IPS DF 6.9 (cell line): ENCODE measurements around the gene FRMD5.

Source experiments
- DNase-seq: peaks from one replicate; pipeline ENCODE4 v3.0.0-alpha.2; 2013; ENCODE audit warnings: low read depth, low spot score
- H3K27ac ChIP-seq: one replicate; pipeline ENCODE4 v1.5.1; 2013; ENCODE audit warnings: low read length, control low read depth
- H3K27me3 ChIP-seq: 2 replicates; pipeline ENCODE4 v1.6.1; 2013; ENCODE audit warnings: mild to moderate bottlenecking, low read length; ENCODE audit not compliant: control insufficient read depth, insufficient read depth
- H3K36me3 ChIP-seq: 2 replicates; pipeline ENCODE4 v1.6.1; 2013; ENCODE audit warnings: low read length; ENCODE audit not compliant: control insufficient read depth, insufficient read depth
- H3K4me1 ChIP-seq: 2 replicates; pipeline ENCODE4 v1.6.1; 2013; ENCODE audit warnings: low read length; ENCODE audit not compliant: control insufficient read depth, insufficient read depth
- H3K4me3 ChIP-seq: 2 replicates; pipeline ENCODE4 v1.5.1; 2013; ENCODE audit warnings: mild to moderate bottlenecking, low read length
- H3K9me3 ChIP-seq: 2 replicates; pipeline ENCODE4 v1.6.1; 2013; ENCODE audit warnings: low read length, inconsistent platforms; ENCODE audit not compliant: control insufficient read depth, insufficient read depth
- WGBS: extraction: QIAGEN DNeasy Blood & Tissue Kit; methylation state at CpG from one replicate; pipeline ENCODE4 v1.1.7; 2013; ENCODE audit warnings: mixed read lengths, missing lambda C conversion rate; ENCODE audit not compliant: insufficient read length, insufficient coverage; 5-methylcytosine and 5-hydroxymethylcytosine counted together

FRMD5 gene

DNA sequence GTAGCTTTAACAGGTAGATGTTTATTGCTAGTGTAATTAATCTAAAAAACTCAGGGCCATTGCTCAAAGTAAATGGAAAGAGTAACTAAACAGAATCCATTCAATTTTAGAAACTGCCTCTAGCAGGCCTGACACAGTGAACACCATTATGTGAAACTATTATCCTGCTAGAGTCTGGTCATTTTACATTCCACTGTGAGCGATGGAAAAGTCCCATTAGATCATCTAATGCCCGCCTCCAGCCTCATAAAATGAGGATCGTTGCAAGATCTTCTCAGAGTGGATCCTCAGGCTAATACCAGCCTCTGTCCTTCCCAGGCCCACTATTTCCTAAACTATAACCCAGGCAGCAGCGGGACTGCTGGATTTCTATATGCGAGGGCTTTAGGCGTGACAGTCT lies 260.6 kb downstream of the FRMD5 start:
- Histone ChIP-seq H3K4me1 (peaks cover 9% of the 10 kb centered on the region), H3K27me3 (no peaks in the 10 kb centered on the region), H3K27ac (no peak overlapping the region), H3K4me3 (no peak overlapping the region), H3K9me3 (no peaks in the 10 kb centered on the region), H3K36me3 (no peaks in the 10 kb centered on the region)
- no peak for DNase-seq
- WGBS = 100% methylated on average over 1 of the region's 6 CpGs

- WGBS = no CpG with 5 or more reads among the region's 3 CpGs
- H3K4me3 ChIP-seq = no peak overlapping the region
- H3K27me3 ChIP-seq = no peaks in the 10 kb centered on the region
- H3K9me3 ChIP-seq = no peaks in the 10 kb centered on the region
- no peak for DNase-seq
- no peaks in the 10 kb centered on the region for H3K36me3 ChIP-seq
- H3K27ac ChIP-seq = no peak overlapping the region
- H3K4me1 ChIP-seq = peaks cover 13% of the 10 kb centered on the region
Measured at GRCh38 chr15:43932907-43933306, 262.2 kb downstream of the FRMD5 start.

GRCh38 chr15:43931790-43932435 lies 263.2 kb downstream of the FRMD5 start:
- Histone ChIP-seq H3K9me3 (no peaks in the 10 kb centered on the region), H3K4me3 (no peak overlapping the region), H3K4me1 (peaks cover 14% of the 10 kb centered on the region), H3K27ac (no peak overlapping the region), H3K27me3 (no peaks in the 10 kb centered on the region), H3K36me3 (no peaks in the 10 kb centered on the region)
- no peak for DNase-seq
- WGBS = no CpG with 5 or more reads among the region's 3 CpGs

DNA sequence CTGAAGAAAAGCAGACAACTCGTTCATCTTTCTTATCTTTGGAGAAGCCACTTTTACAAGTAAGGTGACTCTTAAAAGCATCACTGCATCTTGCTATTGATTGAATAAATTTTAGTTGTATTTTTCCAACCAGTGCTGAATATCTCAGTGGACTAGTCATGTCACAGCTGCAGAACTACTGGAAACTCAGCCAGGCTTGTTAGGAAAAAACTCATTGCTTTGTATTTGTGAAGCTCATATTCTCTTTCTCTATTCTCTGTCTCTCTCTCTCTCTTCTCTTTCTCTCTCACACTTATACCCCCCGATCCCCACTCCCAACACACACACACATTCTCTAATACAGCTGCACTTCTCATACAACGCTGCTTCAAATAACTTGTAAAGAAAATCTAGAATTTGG lies 264.0 kb downstream of the FRMD5 start:
- Histone ChIP-seq H3K27me3 (no peaks in the 10 kb centered on the region), H3K4me1 (peaks cover 16% of the 10 kb centered on the region), H3K4me3 (no peak overlapping the region), H3K9me3 (no peaks in the 10 kb centered on the region), H3K36me3 (no peaks in the 10 kb centered on the region), H3K27ac (no peak overlapping the region)
- DNase-seq = no peak
- 100% methylated on average over 2 of the region's 3 CpGs for WGBS

- Histone ChIP-seq H3K4me1 (peaks cover 16% of the 10 kb centered on the region), H3K9me3 (no peaks in the 10 kb centered on the region), H3K27me3 (no peaks in the 10 kb centered on the region), H3K27ac (no peak overlapping the region), H3K4me3 (no peak overlapping the region), H3K36me3 (no peaks in the 10 kb centered on the region)
- no CpG with 5 or more reads among the region's 5 CpGs for WGBS
- DNase-seq = no peak
Measured at GRCh38 chr15:43930556-43930955, 264.5 kb downstream of the FRMD5 start.

GRCh38 chr15:43930079-43930478 lies 265.0 kb downstream of the FRMD5 start:
- Histone ChIP-seq H3K4me1 (peaks cover 16% of the 10 kb centered on the region), H3K27me3 (no peaks in the 10 kb centered on the region), H3K4me3 (no peak overlapping the region), H3K9me3 (no peaks in the 10 kb centered on the region), H3K27ac (no peak overlapping the region), H3K36me3 (no peaks in the 10 kb centered on the region)
- peak; percentile 52 for DNase-seq
- WGBS = no CpG with 5 or more reads among the region's 2 CpGs

DNA sequence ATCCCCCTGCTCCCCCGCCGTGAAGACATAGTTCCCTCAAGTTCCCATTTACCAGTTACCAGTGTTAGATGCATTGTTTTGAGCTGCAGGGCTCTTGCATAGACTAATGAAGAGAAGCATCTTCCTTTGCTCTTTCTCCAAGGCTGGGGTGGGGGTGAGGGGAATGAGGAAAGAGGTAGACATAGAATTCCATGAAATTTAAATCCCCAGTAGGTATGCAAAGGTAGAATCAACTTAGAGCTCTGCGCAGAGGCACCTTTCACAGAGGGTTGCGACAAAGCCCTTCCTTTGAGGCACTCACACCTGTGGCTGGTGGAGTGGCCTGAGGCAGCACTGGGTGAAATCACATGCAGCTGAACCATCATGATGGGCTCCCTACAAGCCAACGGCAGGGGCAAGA lies 266.9 kb downstream of the FRMD5 start:
- DNase-seq = peak; percentile 81
- no CpG with 5 or more reads among the region's 5 CpGs for WGBS
- Histone ChIP-seq H3K9me3 (no peaks in the 10 kb centered on the region), H3K27me3 (no peaks in the 10 kb centered on the region), H3K36me3 (no peaks in the 10 kb centered on the region), H3K4me3 (no peak overlapping the region), H3K4me1 (peaks cover 14% of the 10 kb centered on the region), H3K27ac (no peak overlapping the region)

DNA sequence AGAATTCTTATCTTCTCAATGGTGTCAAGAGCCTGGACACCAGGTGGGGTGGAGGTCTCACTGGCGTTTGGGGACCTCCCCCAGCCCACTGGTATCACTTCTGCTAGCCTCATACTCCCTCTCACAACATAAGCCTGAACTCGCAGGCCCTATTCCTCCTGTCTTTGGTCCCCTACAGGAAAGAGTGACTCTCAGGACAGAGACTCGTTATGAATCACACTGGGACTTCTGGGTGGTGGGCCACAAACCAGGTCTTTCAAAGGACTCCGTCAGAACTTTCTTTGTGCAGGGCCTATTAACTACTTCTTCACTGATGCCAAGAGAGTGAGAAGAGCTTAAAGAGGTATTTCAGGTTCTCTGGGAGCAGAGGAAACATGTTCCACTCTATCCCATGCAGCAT lies 267.9 kb downstream of the FRMD5 start:
- no peak for DNase-seq
- Histone ChIP-seq H3K4me1 (peaks cover 14% of the 10 kb centered on the region), H3K4me3 (no peak overlapping the region), H3K9me3 (no peaks in the 10 kb centered on the region), H3K36me3 (no peaks in the 10 kb centered on the region), H3K27ac (no peak overlapping the region), H3K27me3 (no peaks in the 10 kb centered on the region)
- no CpG with 5 or more reads among the region's 4 CpGs for WGBS

GRCh38 chr15:43923553-43923952 lies 271.5 kb downstream of the FRMD5 start:
- peaks cover 10% of the 10 kb centered on the region for H3K4me1 ChIP-seq
- no peak for DNase-seq

DNA sequence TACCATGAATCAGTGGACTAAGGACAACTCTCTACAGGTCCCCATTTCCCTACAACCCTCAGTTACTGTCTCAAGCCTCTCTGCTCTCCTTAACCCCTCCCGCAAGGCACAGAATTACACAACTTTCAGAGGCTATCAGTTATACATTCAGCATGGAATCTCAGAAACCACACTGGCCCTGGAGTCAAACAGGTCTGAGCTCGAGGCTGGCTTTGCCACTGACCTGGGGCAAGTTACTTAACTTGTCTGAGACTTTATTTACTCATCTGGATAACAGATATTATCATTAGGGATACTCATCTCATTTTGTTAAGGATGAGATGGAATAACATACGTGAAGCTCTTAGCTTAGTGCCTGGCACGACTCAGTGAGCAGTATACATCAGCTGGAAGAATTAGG lies 273.1 kb downstream of the FRMD5 start:
- no CpG with 5 or more reads among the region's 4 CpGs for WGBS
- H3K4me1 ChIP-seq = peaks cover 7% of the 10 kb centered on the region

More at GRCh38 chr15:43923553-43923952, 271.5 kb downstream of the FRMD5 start:
- no peak overlapping the region for H3K27ac ChIP-seq
- H3K9me3 ChIP-seq = no peaks in the 10 kb centered on the region
- no peak overlapping the region for H3K4me3 ChIP-seq
- no peaks in the 10 kb centered on the region for H3K36me3 ChIP-seq
- H3K27me3 ChIP-seq = no peaks in the 10 kb centered on the region
- WGBS = no CpG with 5 or more reads among the region's 4 CpGs

GRCh38 chr15:43920815-43921214 lies 274.3 kb downstream of the FRMD5 start:
- no peaks in the 10 kb centered on the region for H3K9me3 ChIP-seq
- no peaks in the 10 kb centered on the region for H3K27me3 ChIP-seq
- no peak overlapping the region for H3K4me3 ChIP-seq
- DNase-seq = no peak
- peaks cover 5% of the 10 kb centered on the region; the same call in 1 of the 2 replicates for H3K4me1 ChIP-seq
- no peak overlapping the region for H3K27ac ChIP-seq
- no peaks in the 10 kb centered on the region for H3K36me3 ChIP-seq
- WGBS = no CpG with 5 or more reads among the region's 6 CpGs

More for the DNA sequence above, 273.1 kb downstream of the FRMD5 start:
- DNase-seq = no peak
- no peak overlapping the region for H3K4me3 ChIP-seq
- no peak overlapping the region for H3K27ac ChIP-seq
- H3K27me3 ChIP-seq = no peaks in the 10 kb centered on the region
- H3K36me3 ChIP-seq = no peaks in the 10 kb centered on the region
- H3K9me3 ChIP-seq = no peaks in the 10 kb centered on the region
